ENCODE results near the gene FAM241B.

Gene FAM241B

DNA sequence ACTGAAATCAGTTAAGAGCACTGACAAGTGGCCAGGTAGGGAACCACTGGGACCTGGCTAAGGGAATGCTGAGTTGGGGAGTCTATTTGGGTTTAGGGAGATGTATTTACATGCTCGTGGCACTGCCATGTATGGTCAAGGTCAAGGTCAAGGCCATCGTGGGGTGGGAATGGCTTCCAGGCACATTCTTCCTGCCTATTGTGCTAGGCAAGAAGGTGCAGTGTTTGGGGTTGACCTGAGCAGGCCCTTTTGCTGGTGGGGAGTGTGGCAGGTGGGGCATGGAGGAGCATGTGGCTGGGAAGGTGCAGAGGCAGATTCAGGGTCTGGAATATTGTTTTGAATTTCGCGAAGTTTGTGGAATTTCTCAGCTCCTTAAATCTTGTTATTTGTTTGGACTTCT is 17.8 kb downstream of the FAM241B start:
- Histone ChIP-seq H3K4me3 (ENCODE audit: low read depth in 1 of 5, low read length in 5 of 5) (no peak overlapping the region), H3K4me1 (ENCODE audit: control insufficient read depth in 5 of 5, insufficient read depth in 5 of 5, low read length in 5 of 5) (peaks cover 0 to 6% (median 0%) of the 10 kb centered on the region in 5 donors), H3K27ac (ENCODE audit: low read depth, low read length) (no peak overlapping the region), H3K9ac (ENCODE audit: low read length in 5 of 5) (no peak overlapping the region), H3K27me3 (ENCODE audit: control insufficient read depth in 5 of 5, insufficient read depth in 4 of 5, low read length in 5 of 5) (peaks cover 5 to 10% (median 6%) of the 10 kb centered on the region in 5 donors), H3K9me3 (ENCODE audit: control insufficient read depth in 5 of 5, low read length in 5 of 5) (no peaks in the 10 kb centered on the region), H3K36me3 (ENCODE audit: control insufficient read depth in 5 of 5, insufficient read depth in 5 of 5, low read length in 5 of 5) (no peaks in the 10 kb centered on the region)

DNA sequence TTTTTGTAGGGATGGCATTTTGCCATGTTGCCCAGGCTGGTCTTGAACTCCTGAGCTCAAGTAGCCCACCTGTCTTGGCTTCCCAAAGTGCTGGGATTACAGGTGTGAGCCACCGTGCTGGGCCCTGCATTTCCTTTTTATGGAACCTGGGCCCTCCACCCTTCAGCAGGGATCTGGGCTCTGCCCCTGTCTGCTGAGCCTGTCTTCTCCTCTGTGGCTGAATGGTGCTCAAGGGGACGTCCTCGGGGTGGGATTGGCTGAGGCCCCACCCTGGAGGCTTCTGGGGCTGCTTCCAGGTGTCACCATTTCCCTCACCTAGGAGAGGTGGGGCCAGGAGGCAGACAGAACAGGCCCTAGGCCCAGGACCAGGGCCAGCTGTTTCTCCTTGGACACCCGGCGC is 18.4 kb downstream of the FAM241B start:
- Histone ChIP-seq H3K9me3 (ENCODE audit: control insufficient read depth in 5 of 5, low read length in 5 of 5) (no peaks in the 10 kb centered on the region), H3K27me3 (ENCODE audit: control insufficient read depth in 5 of 5, insufficient read depth in 4 of 5, low read length in 5 of 5) (peaks cover 5 to 10% (median 6%) of the 10 kb centered on the region in 5 donors), H3K4me3 (ENCODE audit: low read depth in 1 of 5, low read length in 5 of 5) (no peak overlapping the region), H3K36me3 (ENCODE audit: control insufficient read depth in 5 of 5, insufficient read depth in 5 of 5, low read length in 5 of 5) (no peaks in the 10 kb centered on the region), H3K27ac (ENCODE audit: low read depth, low read length) (no peak overlapping the region), H3K4me1 (ENCODE audit: control insufficient read depth in 5 of 5, insufficient read depth in 5 of 5, low read length in 5 of 5) (peaks cover 0 to 6% (median 0%) of the 10 kb centered on the region in 5 donors), H3K9ac (ENCODE audit: low read length in 5 of 5) (no peak overlapping the region)

DNA sequence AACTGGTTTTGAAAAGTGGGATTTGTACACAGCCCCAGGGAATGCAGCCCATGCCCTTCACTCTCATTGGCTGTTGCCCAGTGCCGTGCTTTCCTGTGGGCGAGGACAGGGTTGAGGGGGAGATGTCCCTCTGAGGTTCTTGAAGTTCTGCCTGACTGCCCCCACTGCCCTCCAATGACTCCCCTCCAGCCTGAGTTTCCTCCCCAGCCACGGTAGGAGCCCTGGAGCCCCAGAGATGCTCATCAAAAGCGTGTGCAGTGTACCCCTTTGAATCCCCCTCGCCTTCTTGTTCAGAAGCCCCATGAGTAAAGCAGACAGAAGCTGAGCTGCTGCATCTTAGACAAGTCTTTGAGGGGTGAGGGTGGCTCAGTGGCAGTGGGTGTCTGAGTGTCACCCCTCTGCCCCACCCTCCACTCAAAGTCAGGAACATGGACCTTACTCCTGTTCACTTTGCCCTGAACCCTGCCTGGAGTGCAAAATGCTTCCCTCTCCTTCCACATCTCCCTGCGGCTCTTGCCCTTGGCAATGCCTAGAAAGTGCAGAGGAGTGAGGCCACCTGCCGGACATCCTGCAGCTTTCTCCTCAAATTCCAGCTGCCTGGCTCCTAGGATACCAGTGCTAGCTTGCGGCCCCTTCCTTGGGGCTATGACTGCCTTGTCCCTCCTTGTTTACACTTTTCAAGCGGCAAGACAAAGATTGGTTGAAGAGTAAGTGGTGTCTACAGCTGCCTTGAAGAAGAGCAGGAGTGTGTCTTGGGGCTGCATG is 19.9 kb downstream of the FAM241B start:
- Histone ChIP-seq H3K4me3 (ENCODE audit: low read depth in 1 of 5, low read length in 5 of 5) (no peak overlapping the region), H3K9me3 (ENCODE audit: control insufficient read depth in 5 of 5, low read length in 5 of 5) (no peaks in the 10 kb centered on the region), H3K36me3 (ENCODE audit: control insufficient read depth in 5 of 5, insufficient read depth in 5 of 5, low read length in 5 of 5) (no peaks in the 10 kb centered on the region), H3K27ac (ENCODE audit: low read depth, low read length) (no peak overlapping the region), H3K9ac (ENCODE audit: low read length in 5 of 5) (no peak overlapping the region), H3K4me1 (ENCODE audit: control insufficient read depth in 5 of 5, insufficient read depth in 5 of 5, low read length in 5 of 5) (peaks cover 0 to 6% (median 0%) of the 10 kb centered on the region in 5 donors), H3K27me3 (ENCODE audit: control insufficient read depth in 5 of 5, insufficient read depth in 4 of 5, low read length in 5 of 5) (peaks cover 3 to 12% (median 4%) of the 10 kb centered on the region in 5 donors)

DNA sequence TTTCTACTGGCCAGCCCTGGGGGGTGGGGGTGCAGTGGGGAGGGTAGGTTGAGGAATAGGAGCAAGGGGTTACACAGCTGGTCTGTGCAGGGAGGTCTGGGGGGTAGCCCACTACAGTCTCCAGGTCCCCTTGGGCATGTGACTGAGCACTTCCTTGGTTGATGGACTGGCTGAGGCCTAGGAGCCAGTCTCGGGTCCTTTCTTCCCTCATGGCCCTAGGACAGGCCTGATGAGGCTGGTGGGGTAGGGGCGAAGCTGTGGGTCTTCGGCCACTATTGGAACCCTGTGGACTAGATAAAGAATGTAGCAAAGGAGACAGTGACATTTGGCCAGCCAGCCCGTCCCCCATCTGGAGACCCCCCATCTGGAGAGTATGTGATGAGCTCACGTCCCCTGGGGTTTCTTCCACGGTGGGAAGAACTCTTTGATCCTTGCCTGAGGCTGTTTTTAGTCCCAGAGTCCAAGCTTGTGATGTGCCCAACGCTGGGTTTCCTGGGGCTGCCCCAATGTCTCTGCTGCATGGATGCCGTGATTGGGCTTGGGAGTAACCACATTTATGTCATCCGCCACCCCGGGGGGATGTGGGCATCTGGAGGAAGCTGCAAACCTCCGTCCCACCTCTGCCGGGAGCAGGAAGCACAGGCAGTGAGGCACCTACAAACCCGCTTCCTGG is 20.7 kb downstream of the FAM241B start:
- Histone ChIP-seq H3K9me3 (ENCODE audit: control insufficient read depth in 5 of 5, low read length in 5 of 5) (no peaks in the 10 kb centered on the region), H3K27ac (ENCODE audit: low read depth, low read length) (no peak overlapping the region), H3K4me1 (ENCODE audit: control insufficient read depth in 5 of 5, insufficient read depth in 5 of 5, low read length in 5 of 5) (peaks cover 0 to 6% (median 0%) of the 10 kb centered on the region in 5 donors), H3K4me3 (ENCODE audit: low read depth in 1 of 5, low read length in 5 of 5) (no peak overlapping the region), H3K9ac (ENCODE audit: low read length in 5 of 5) (no peak overlapping the region), H3K27me3 (ENCODE audit: control insufficient read depth in 5 of 5, insufficient read depth in 4 of 5, low read length in 5 of 5) (peaks cover 3 to 20% (median 7%) of the 10 kb centered on the region in 5 donors), H3K36me3 (ENCODE audit: control insufficient read depth in 5 of 5, insufficient read depth in 5 of 5, low read length in 5 of 5) (no peaks in the 10 kb centered on the region)

DNA sequence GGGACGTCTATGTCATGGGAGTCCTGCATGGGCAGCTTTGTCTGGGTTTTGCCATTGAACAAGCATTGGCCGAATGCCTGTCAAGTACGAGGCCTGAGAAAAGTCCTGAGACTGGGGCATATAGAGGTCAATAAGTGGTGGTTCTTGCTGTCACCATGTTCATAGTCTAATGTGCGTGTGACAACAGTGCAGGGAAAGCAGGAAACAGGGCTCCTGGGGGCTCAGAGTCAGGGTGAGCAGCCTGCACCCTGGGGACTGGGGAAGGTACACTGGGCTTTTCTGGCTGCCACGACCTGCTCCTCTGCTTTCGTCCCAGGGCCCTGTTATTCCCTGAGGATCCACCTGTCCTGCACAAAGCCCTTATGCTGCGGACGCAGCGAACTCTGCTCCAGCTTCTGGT is 21.3 kb downstream of the FAM241B start:
- peaks cover 0 to 6% (median 0%) of the 10 kb centered on the region in 5 donors for H3K4me1 ChIP-seq (ENCODE audit: control insufficient read depth in 5 of 5, insufficient read depth in 5 of 5, low read length in 5 of 5)
- no peaks in the 10 kb centered on the region for H3K36me3 ChIP-seq (ENCODE audit: control insufficient read depth in 5 of 5, insufficient read depth in 5 of 5, low read length in 5 of 5)
- no peak overlapping the region for H3K9ac ChIP-seq (ENCODE audit: low read length in 5 of 5)
- H3K4me3 ChIP-seq (ENCODE audit: low read depth in 1 of 5, low read length in 5 of 5) = no peak overlapping the region
- peaks cover 3 to 26% (median 10%) of the 10 kb centered on the region in 5 donors for H3K27me3 ChIP-seq (ENCODE audit: control insufficient read depth in 5 of 5, insufficient read depth in 4 of 5, low read length in 5 of 5)
- no peak overlapping the region for H3K27ac ChIP-seq (ENCODE audit: low read depth, low read length)
- no peaks in the 10 kb centered on the region for H3K9me3 ChIP-seq (ENCODE audit: control insufficient read depth in 5 of 5, low read length in 5 of 5)

DNA sequence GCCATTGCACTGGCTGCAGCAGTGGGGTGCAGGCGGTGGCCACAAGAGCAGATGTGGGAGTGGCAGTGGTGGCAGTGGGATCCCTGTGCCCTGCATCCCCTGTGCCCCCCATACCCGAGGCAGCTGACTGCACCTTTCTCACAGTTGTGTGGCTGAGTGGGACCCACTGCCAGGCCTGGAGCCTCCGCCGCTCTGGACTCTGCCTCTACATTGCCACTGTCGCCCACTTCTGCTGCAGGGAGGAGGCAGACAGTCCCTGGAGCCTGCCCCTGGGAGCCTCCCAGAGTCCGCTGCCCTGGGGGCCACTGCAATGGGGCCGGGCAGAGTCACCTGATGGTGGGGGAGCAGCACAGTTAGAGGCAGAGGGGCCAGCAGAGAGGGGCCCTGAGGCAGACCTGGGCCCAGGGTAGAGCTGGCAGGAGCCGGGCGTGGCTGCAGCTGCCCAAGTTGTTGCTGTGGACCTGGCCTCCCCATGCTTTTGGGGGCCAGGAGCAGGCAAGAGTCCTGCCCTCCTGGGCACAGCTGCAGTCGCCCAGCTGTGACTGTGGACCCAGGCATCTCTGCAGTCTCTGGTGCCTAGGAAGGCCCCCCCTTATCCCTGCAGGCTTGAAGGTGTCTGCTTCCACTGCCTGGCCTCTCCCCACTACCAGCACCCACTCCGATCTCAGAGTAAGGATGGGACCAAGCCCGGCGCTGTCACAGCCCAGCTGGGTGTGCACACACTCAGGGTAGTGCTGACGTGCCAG is 22.2 kb downstream of the FAM241B start:
- Histone ChIP-seq H3K27me3 (ENCODE audit: control insufficient read depth in 5 of 5, insufficient read depth in 4 of 5, low read length in 5 of 5) (peaks cover 3 to 35% (median 16%) of the 10 kb centered on the region in 5 donors), H3K36me3 (ENCODE audit: control insufficient read depth in 5 of 5, insufficient read depth in 5 of 5, low read length in 5 of 5) (no peaks in the 10 kb centered on the region), H3K9me3 (ENCODE audit: control insufficient read depth in 5 of 5, low read length in 5 of 5) (no peaks in the 10 kb centered on the region), H3K4me1 (ENCODE audit: control insufficient read depth in 5 of 5, insufficient read depth in 5 of 5, low read length in 5 of 5) (peaks cover 0 to 6% (median 0%) of the 10 kb centered on the region in 5 donors), H3K4me3 (ENCODE audit: low read depth in 1 of 5, low read length in 5 of 5) (no peak overlapping the region), H3K9ac (ENCODE audit: low read length in 5 of 5) (no peak overlapping the region), H3K27ac (ENCODE audit: low read depth, low read length) (no peak overlapping the region)

DNA sequence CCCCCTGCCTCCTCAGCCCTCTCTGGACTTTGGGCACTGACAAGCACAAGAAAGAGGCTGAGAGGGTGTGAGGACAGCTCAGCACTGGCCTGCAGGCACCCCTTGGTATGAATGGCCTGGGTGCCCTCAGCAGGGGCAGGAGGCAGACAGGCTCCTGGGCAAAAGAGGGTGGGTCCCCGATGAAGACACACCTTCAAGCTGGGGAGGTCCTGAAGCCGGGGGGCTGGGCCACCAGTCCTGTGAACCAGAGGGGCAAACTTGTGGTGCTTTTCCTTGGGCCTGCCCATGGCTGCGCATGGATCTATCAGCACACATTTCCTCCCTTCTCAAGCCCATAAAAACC is 22.8 kb downstream of the FAM241B start:
- Histone ChIP-seq H3K27me3 (ENCODE audit: control insufficient read depth in 5 of 5, insufficient read depth in 4 of 5, low read length in 5 of 5) (peaks cover 8 to 41% (median 21%) of the 10 kb centered on the region in 5 donors), H3K9ac (ENCODE audit: low read length in 5 of 5) (no peak overlapping the region), H3K4me1 (ENCODE audit: control insufficient read depth in 5 of 5, insufficient read depth in 5 of 5, low read length in 5 of 5) (peaks cover 0 to 6% (median 0%) of the 10 kb centered on the region in 5 donors), H3K27ac (ENCODE audit: low read depth, low read length) (no peak overlapping the region), H3K36me3 (ENCODE audit: control insufficient read depth in 5 of 5, insufficient read depth in 5 of 5, low read length in 5 of 5) (no peaks in the 10 kb centered on the region), H3K4me3 (ENCODE audit: low read depth in 1 of 5, low read length in 5 of 5) (no peak overlapping the region), H3K9me3 (ENCODE audit: control insufficient read depth in 5 of 5, low read length in 5 of 5) (no peaks in the 10 kb centered on the region)

DNA sequence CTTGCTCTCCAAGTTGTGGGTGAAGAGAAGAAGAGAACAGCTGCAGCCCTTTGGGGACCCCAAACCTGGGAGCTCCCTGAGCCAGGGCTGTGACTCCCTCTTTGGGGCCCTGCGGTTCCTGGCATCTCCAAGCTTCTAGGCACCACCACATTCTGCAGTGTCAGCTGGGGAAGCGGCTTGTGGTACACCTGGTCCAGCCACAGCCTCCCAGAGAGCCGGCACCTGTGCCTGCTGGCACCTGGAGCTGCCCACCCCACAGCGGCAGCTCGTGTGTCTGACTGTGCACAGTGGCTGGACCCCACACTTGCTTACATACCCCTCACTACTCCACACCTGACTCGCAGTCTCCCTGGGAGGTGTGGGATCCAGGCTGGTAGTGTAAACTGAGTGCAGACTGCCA is 23.5 kb downstream of the FAM241B start:
- Histone ChIP-seq H3K36me3 (ENCODE audit: control insufficient read depth in 5 of 5, insufficient read depth in 5 of 5, low read length in 5 of 5) (no peaks in the 10 kb centered on the region), H3K9me3 (ENCODE audit: control insufficient read depth in 5 of 5, low read length in 5 of 5) (no peaks in the 10 kb centered on the region), H3K4me1 (ENCODE audit: control insufficient read depth in 5 of 5, insufficient read depth in 5 of 5, low read length in 5 of 5) (peaks cover 0 to 6% (median 0%) of the 10 kb centered on the region in 5 donors), H3K27ac (ENCODE audit: low read depth, low read length) (no peak overlapping the region), H3K9ac (ENCODE audit: low read length in 5 of 5) (no peak overlapping the region), H3K27me3 (ENCODE audit: control insufficient read depth in 5 of 5, insufficient read depth in 4 of 5, low read length in 5 of 5) (peaks cover 8 to 47% (median 24%) of the 10 kb centered on the region in 5 donors), H3K4me3 (ENCODE audit: low read depth in 1 of 5, low read length in 5 of 5) (no peak overlapping the region)

DNA sequence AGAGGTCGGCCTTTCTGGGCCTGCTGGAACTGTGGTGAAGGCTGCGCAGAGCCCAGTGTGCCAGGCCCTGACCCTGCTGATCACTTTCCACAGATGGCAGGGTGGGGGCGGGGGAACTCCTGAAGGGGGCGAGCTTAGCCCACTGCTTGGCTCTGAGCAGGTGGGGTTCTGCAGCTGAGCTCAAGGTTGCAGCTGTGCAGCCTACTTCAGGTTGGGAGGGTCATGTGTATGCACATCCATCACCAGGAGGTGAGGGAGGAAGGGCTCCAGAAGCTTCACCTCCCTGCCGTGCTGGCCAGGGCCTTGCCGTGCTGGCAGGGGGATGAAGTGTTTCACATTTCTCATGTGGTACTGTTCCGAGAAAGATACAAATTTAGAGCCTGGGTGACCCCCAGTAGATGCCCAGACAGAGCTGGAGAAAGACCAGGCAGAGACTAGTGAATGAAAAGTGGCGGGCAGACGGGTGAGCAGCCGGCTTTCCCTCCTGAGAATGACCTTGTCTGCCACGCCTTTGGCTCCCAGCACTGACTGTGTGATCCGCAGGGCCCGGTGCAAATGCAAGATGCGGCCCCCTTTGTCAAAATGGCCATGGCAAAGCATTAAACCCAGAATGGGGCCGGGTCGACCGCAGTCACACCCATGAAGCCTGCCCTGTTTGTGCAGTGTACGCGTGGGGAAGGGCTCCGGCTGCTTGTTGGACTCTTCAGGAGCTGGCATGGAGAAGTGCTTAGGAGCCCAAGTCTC is 25.2 kb downstream of the FAM241B start:
- no peaks in the 10 kb centered on the region for H3K36me3 ChIP-seq (ENCODE audit: control insufficient read depth in 5 of 5, insufficient read depth in 5 of 5, low read length in 5 of 5)
- H3K27me3 ChIP-seq (ENCODE audit: control insufficient read depth in 5 of 5, insufficient read depth in 4 of 5, low read length in 5 of 5) = peaks cover 15 to 52% (median 27%) of the 10 kb centered on the region in 5 donors
- no peak overlapping the region for H3K9ac ChIP-seq (ENCODE audit: low read length in 5 of 5)
- no peaks in the 10 kb centered on the region for H3K9me3 ChIP-seq (ENCODE audit: control insufficient read depth in 5 of 5, low read length in 5 of 5)
- H3K27ac ChIP-seq (ENCODE audit: low read depth, low read length) = no peak overlapping the region
- no peak overlapping the region for H3K4me3 ChIP-seq (ENCODE audit: low read depth in 1 of 5, low read length in 5 of 5)
- peaks cover 0 to 6% (median 0%) of the 10 kb centered on the region in 5 donors for H3K4me1 ChIP-seq (ENCODE audit: control insufficient read depth in 5 of 5, insufficient read depth in 5 of 5, low read length in 5 of 5)

All from subcutaneous abdominal adipose tissue (tissue), 5 donors.